Activated T-cell treated with anti-CD3 and anti-CD28 coated beads, Interleukin-2, amount 50 U/mL, for 4 hours (primary cell): ENCODE measurements around the gene TMEM238. TPM values are rescaled to one million over a fixed set of nuclear protein-coding genes. Genes with fewer than 3 reads are reported as not detected.
"Not testable (repeated sequence)": the region's sequence is repeated elsewhere in the genome, so short reads cannot be mapped to it uniquely, and the experiment has no call there.

Experiments
- ATAC-seq, 2 donors: fragments of 200-7000 bp; cut with Tn5 transposase; one replicate each; pipeline ENCODE4 v1.10.0; 2021
- DNase-seq: peaks from one replicate; pipeline ENCODE4 v3.0.0-alpha.2; 2020
- H3K27me3 Mint-ChIP-seq: one replicate; pipeline ENCODE4 v1.8.0; 2021; ENCODE audit warnings: low read depth, mixed read lengths
- H3K36me3 Mint-ChIP-seq: one replicate; pipeline ENCODE4 v1.8.0; 2022; ENCODE audit warnings: mixed read lengths; ENCODE audit not compliant: insufficient read depth
- H3K4me1 Mint-ChIP-seq: one replicate; pipeline ENCODE4 v1.8.0; 2021; ENCODE audit warnings: low read depth, mixed read lengths
- H3K4me3 Mint-ChIP-seq: one replicate; pipeline ENCODE4 v1.8.0; 2021; ENCODE audit warnings: mild to moderate bottlenecking, moderate library complexity, mixed read lengths
- H3K9me3 Mint-ChIP-seq: one replicate; pipeline ENCODE4 v1.8.0; 2021; ENCODE audit warnings: mixed read lengths
- total RNA-seq, 3 donors: library from RNA; stranded (reverse); gene quantifications; one replicate each; pipeline ENCODE4 v1.2.1, GENCODE V29; 2021

TMEM238 gene
- total RNA-seq, 3 donors from 2014 or later: 6.1 to 8.8 (median 8.4) TPM

DNA sequence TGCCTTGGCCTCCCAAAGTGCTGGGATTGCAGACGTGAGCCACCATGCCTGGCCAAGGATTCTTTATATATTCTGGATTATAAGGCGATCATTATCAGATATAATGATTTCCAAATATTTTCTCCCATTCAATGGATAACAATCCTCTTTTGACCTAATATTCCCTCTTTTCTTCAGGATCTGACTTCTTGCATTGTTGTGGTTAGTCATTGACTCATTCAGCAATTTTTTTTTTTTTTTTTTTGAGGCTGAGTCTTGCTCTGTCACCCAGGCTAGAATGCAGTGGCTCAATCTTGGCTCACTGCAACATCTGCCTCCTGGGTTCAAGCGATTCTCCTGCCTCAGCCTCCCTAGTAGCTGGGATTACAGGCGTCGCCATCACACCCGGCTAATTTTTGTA, 54.3 kb downstream of the TMEM238 start:
- H3K4me1 Mint-ChIP-seq, ATAC-seq, H3K9me3 Mint-ChIP-seq, H3K36me3 Mint-ChIP-seq, DNase-seq, H3K4me3 Mint-ChIP-seq: not testable (repeated sequence)
- peaks cover 13% of the 10 kb centered on the region for H3K27me3 Mint-ChIP-seq

Other genes with a start within 250 kb of the TMEM238 start
- not detected for gene TNNT1, start 235.1 kb downstream of the TMEM238 start, total RNA-seq
- gene TNNI3, start 226.6 kb downstream of the TMEM238 start, total RNA-seq: not detected
- under 1 TPM in 2 of 3 donors, not detected in 1; 0.25 to 0.45 TPM for gene DNAAF3, start 217.7 kb downstream of the TMEM238 start, total RNA-seq
- gene SYT5, start 204.0 kb downstream of the TMEM238 start, total RNA-seq: not detected
- under 1 TPM; 0.11 to 0.38 (median 0.11) TPM for gene PTPRH, start 174.8 kb downstream of the TMEM238 start, total RNA-seq
- 1 to 10 TPM; 5.8 to 6.9 (median 6.2) TPM for gene TMEM86B, start 155.5 kb downstream of the TMEM238 start, total RNA-seq
- gene PPP6R1, start 125.3 kb downstream of the TMEM238 start, total RNA-seq: 100 to 1,000 TPM; 256 to 326 (median 285) TPM
- 100 to 1,000 TPM; 113 to 139 (median 121) TPM for gene HSPBP1, start 104.2 kb downstream of the TMEM238 start, total RNA-seq
- gene BRSK1, start 100.3 kb downstream of the TMEM238 start, total RNA-seq: 1 to 10 TPM; 4.0 to 6.5 (median 5.0) TPM
- not detected for gene TMEM150B, start 59.0 kb downstream of the TMEM238 start, total RNA-seq
- gene KMT5C, start 44.4 kb downstream of the TMEM238 start, total RNA-seq: 1 to 10 TPM; 8.1 to 9.2 (median 8.6) TPM
- not detected for gene COX6B2, start 29.6 kb downstream of the TMEM238 start, total RNA-seq
- not detected for gene GARIN5B, start 21.0 kb downstream of the TMEM238 start, total RNA-seq
- under 1 TPM; 0.18 to 0.46 (median 0.35) TPM for gene IL11, start 13.8 kb downstream of the TMEM238 start, total RNA-seq
- gene TMEM190, start 7.5 kb downstream of the TMEM238 start, total RNA-seq: not detected
- 1,000 to 10,000 TPM; 3,242 to 3,402 (median 3,363) TPM for gene RPL28, start 1.6 kb upstream of the TMEM238 start, total RNA-seq
- 100 to 1,000 TPM; 226 to 281 (median 237) TPM for gene UBE2S, start 23.5 kb upstream of the TMEM238 start, total RNA-seq
- gene SHISA7, start 59.0 kb upstream of the TMEM238 start, total RNA-seq: not detected
- gene ISOC2, start 77.3 kb upstream of the TMEM238 start, total RNA-seq: 10 to 100 TPM; 63.2 to 65.1 (median 64.5) TPM
- gene C19orf85, start 80.5 kb upstream of the TMEM238 start, total RNA-seq: not detected
- gene ZNF628, start 92.3 kb upstream of the TMEM238 start, total RNA-seq: 10 to 100 TPM; 11.0 to 12.6 (median 12.1) TPM
- gene NAT14, start 100.9 kb upstream of the TMEM238 start, total RNA-seq: 10 to 100 TPM; 16.0 to 23.4 (median 17.6) TPM
- under 1 TPM; 0.29 to 0.66 (median 0.38) TPM for gene SSC5D, start 104.1 kb upstream of the TMEM238 start, total RNA-seq
- not detected for gene SBK2, start 152.8 kb upstream of the TMEM238 start, total RNA-seq
- not detected for gene SBK3, start 161.3 kb upstream of the TMEM238 start, total RNA-seq
- gene ZNF579, start 196.6 kb upstream of the TMEM238 start, total RNA-seq: 10 to 100 TPM; 10.1 to 12.2 (median 11.0) TPM
- gene FIZ1, start 215.2 kb upstream of the TMEM238 start, total RNA-seq: 10 to 100 TPM; 31.4 to 35.5 (median 34.4) TPM
- gene ZNF524, start 216.0 kb upstream of the TMEM238 start, total RNA-seq: 10 to 100 TPM; 12.5 to 12.6 (median 12.6) TPM
- gene ZNF865, start 221.4 kb upstream of the TMEM238 start, total RNA-seq: 10 to 100 TPM; 14.5 to 15.9 (median 15.4) TPM
- 1 to 10 TPM; 3.3 to 3.4 (median 3.4) TPM for gene ZNF784, start 240.3 kb upstream of the TMEM238 start, total RNA-seq